B cell (primary cell): ENCODE data around the gene RHOG. TPM values are rescaled to one million over a fixed set of nuclear protein-coding genes. Genes with fewer than 3 reads are reported as not detected.

ENCODE experiments used
- ATAC-seq: fragments of 200-7000 bp; cut with Tn5 transposase; one replicate; pipeline ENCODE4 v1.10.0; 2021; ENCODE audit warnings: low read depth, mild to moderate bottlenecking, moderate number of reproducible peaks, moderate library complexity
- CTCF ChIA-PET: fragments of 350-600 bp; sonication (Branson Sonifier 250); formaldehyde crosslinking; loops from one replicate; lab custom pipeline; 2021; ENCODE audit warnings: antibody characterized with exemption, inconsistent platforms; lab: Charles Lee
- POLR2A ChIA-PET: fragments of 350-600 bp; sonication (Branson Sonifier 250); formaldehyde crosslinking; loops from one replicate; lab custom pipeline; 2021; ENCODE audit warnings: antibody characterized with exemption; lab: Charles Lee
- DNase-seq: peaks from one replicate; pipeline ENCODE4 v3.0.0; 2013
- H2AFZ ChIP-seq: 2 replicates; pipeline ENCODE4 v1.6.1; 2012; ENCODE audit warnings: mild to moderate bottlenecking, low read depth, low read length; ENCODE audit not compliant: insufficient read depth, poor library complexity, severe bottlenecking
- H3K27ac ChIP-seq, 2 donors: 1 replicate in 1 of 2; 2 replicates in 1 of 2; pipeline ENCODE4 v1.5.1; 2012 to 2013; ENCODE audit warnings: low read length in 2 of 2, mild to moderate bottlenecking in 2 of 2, moderate library complexity in 1 of 2
- H3K27me3 ChIP-seq, 4 experiments: fragments of 200-600 bp in 1 of 4; sonication (generic) in 1 of 4; replicated peaks in 1 of 4; 1 replicate in 2 of 4; 2 replicates in 2 of 4; pipeline versions ENCODE4 v1.6.1 to v1.7.0; 2013 to 2016; ENCODE audit warnings: low read length in 3 of 4, mild to moderate bottlenecking in 2 of 4, mixed read lengths in 1 of 4, moderate library complexity in 1 of 4; ENCODE audit not compliant: insufficient read depth in 4 of 4, control insufficient read depth in 3 of 4; ENCODE audit errors: control extremely low read depth in 1 of 4
- H3K36me3 ChIP-seq, 2 experiments: replicated peaks in 1 of 2; 1 replicate in 1 of 2; 2 replicates in 1 of 2; pipeline versions ENCODE4 v1.6.1 to v1.7.1; 2013; ENCODE audit warnings: low read length in 1 of 2; ENCODE audit not compliant: insufficient read depth in 2 of 2, control insufficient read depth in 1 of 2; ENCODE audit errors: control extremely low read depth in 1 of 2, extremely low read depth in 1 of 2
- H3K4me1 ChIP-seq, 2 donors: fragments of 200-600 bp in 1 of 2; sonication (generic) in 1 of 2; 1 replicate in 1 of 2; 2 replicates in 1 of 2; pipeline versions ENCODE4 v1.5.1 to v1.6.1; 2013 to 2017; ENCODE audit warnings: low read length in 2 of 2; ENCODE audit not compliant: control insufficient read depth in 2 of 2, insufficient read depth in 2 of 2
- H3K4me2 ChIP-seq: replicated peaks from 2 replicates; pipeline ENCODE3; 2012; ENCODE audit warnings: mild to moderate bottlenecking, low read depth, low read length; ENCODE audit not compliant: poor library complexity, severe bottlenecking
- H3K4me3 ChIP-seq, 5 experiments: fragments of 200-600 bp in 1 of 5; sonication (generic) in 1 of 5; 1 replicate in 3 of 5; 2 replicates in 2 of 5; pipeline versions ENCODE4 v1.5.1 to v1.7.0; 2011 to 2016; ENCODE audit warnings: low read length in 4 of 5, mild to moderate bottlenecking in 4 of 5, low read depth in 2 of 5, control low read depth in 1 of 5, moderate library complexity in 1 of 5; ENCODE audit not compliant: insufficient read depth in 1 of 5; ENCODE audit errors: control extremely low read depth in 1 of 5, extremely low read depth in 1 of 5
- H3K79me2 ChIP-seq: fragments of 200-600 bp; sonication (generic); one replicate; pipeline ENCODE4 v1.6.0; 2016; ENCODE audit warnings: low read length; ENCODE audit not compliant: control insufficient read depth, insufficient read depth
- H3K9ac ChIP-seq: fragments of 200-600 bp; sonication (generic); 2 replicates; pipeline ENCODE4 v1.6.1; 2017; ENCODE audit warnings: mild to moderate bottlenecking, low read length, moderate library complexity
- H3K9me3 ChIP-seq, 3 donors: one replicate each; pipeline versions ENCODE4 v1.6.1 to v1.7.1; 2013; ENCODE audit warnings: low read length in 2 of 3; ENCODE audit not compliant: control insufficient read depth in 2 of 3, insufficient read depth in 1 of 3; ENCODE audit errors: control extremely low read depth in 1 of 3
- H4K20me1 ChIP-seq: 2 replicates; pipeline ENCODE4 v1.6.0; 2012; ENCODE audit warnings: mild to moderate bottlenecking, low read length; ENCODE audit not compliant: insufficient read depth, control insufficient read depth, poor library complexity, severe bottlenecking
- H3K27ac Mint-ChIP-seq: one replicate; pipeline ENCODE4 v1.8.0; 2021; ENCODE audit warnings: mixed read lengths
- H3K27me3 Mint-ChIP-seq: one replicate; pipeline ENCODE4 v1.8.0; 2021; ENCODE audit warnings: mixed read lengths
- H3K4me1 Mint-ChIP-seq: one replicate; pipeline ENCODE4 v1.8.0; 2021; ENCODE audit warnings: mixed read lengths
- H3K4me3 Mint-ChIP-seq: one replicate; pipeline ENCODE4 v1.8.0; 2021; ENCODE audit warnings: mixed read lengths
- H3K9me3 Mint-ChIP-seq: one replicate; pipeline ENCODE4 v1.8.0; 2022; ENCODE audit warnings: mixed read lengths; ENCODE audit not compliant: insufficient read depth
- EZH2 ChIP-seq: IDR thresholded peaks from 2 replicates; pipeline ENCODE4 v1.6.1; 2012; ENCODE audit warnings: borderline replicate concordance, low read depth, mild to moderate bottlenecking, moderate library complexity, low read length; ENCODE audit not compliant: insufficient read depth, poor library complexity, severe bottlenecking
- WGBS: methylation state at CpG from one replicate; pipeline ENCODE4 v1.1.5; 2013; ENCODE audit warnings: missing lambda C conversion rate; ENCODE audit not compliant: insufficient coverage; 5-methylcytosine and 5-hydroxymethylcytosine counted together
- intact Hi-C: fragments of 100-400 bp; cut with micrococcal nuclease; formaldehyde crosslinking; loops from one replicate; pipeline ENCODE4 v1.10.0; 2022
- polyA plus RNA-seq: library from polyadenylated mRNA; depleted of rRNA; stranded (reverse); fragments of >200 nt; gene quantifications from 2 replicates; pipeline ENCODE4 v1.2.3, GENCODE V29; 2012
- total RNA-seq, 2 donors: library from RNA; stranded (reverse); fragments of 120-200 nt in 1 of 2; gene quantifications; 1 replicate in 1 of 2; 2 replicates in 1 of 2; pipeline versions ENCODE4 v1.2.3 to v1.2.4, GENCODE V29; 2013 to 2022
- TF ChIP-seq, protein P1 (sequence below): fragments of 200-600 bp; IDR thresholded peaks from one replicate; pipeline ENCODE4 v1.8.0; 2022; ENCODE audit warnings: antibody characterized with exemption, mild to moderate bottlenecking

Gene RHOG
- total and polyA plus RNA-seq, 2 donors (not counting 1 experiment from before 2014, with no cell fraction given) = 102 to 141 TPM

DNA sequence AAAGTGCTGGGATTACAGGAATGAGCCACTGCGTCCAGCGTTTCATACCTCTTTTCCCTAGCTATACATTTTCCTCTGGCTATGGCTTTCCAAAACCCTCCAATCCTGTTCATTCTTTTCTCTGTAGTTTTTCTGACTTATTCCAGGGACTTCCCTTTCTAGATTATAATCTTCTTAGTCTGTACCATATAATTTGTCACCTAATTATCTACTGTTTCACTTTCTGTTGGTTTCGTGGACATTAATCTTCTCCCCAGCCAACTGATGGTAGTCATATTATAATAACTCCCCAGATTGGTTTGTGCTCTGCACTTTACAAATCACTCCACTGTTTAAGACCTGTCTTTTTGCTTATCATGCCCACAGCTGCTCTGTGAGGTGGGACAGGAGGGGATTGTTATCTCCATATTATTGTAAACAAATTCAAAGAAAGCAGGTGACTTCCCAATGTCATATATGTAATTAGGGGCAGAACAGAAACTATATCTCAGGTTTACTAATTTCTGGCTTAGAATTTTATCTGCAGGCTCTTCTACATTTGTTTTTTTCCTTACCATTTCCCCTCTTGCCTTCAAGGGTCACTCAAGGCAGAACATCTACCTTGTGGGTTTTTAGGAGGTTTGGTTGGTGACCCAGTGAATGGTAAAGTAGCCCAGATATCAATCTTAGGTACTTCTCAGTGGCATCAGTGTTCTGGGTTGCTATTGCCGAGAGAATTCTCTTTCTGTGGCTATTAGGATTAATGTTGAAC is 38.6 kb upstream of the RHOG start:
- Histone ChIP-seq H3K36me3 (no peaks in the 10 kb centered on the region), H2AFZ (peak overlapping the region; percentile 65), H3K4me2 (peak overlapping the region; percentile 72), H3K27me3 (no peaks in the 10 kb centered on the region), H4K20me1 (peaks cover 3% of the 10 kb centered on the region), H3K9ac (peak overlapping the region; percentile 33), H3K27ac (peak overlapping the region; percentile 68 to 93), H3K4me3 (peak overlapping the region in 1 of 5 experiments; percentile 12), H3K4me1 (peaks cover 78 to 82% of the 10 kb centered on the region in 2 donors), H3K79me2 (peaks cover 99% of the 10 kb centered on the region), H3K9me3 (no peaks in the 10 kb centered on the region)
- no peaks in the 10 kb centered on the region for H3K27me3 Mint-ChIP-seq
- ChIA-PET CTCF (interaction anchor here (0.8 to 36.8 kb wide), 5 partner anchors 14 to 193 kb away, joined by 3 to 662 read pairs (median 3); partner anchors contain the start of genes RHOG and STIM1), POLR2A (interaction anchor here (1.4 to 1.8 kb wide), 2 partner anchors 15 to 23 kb away, joined by 4 to 16 read pairs; no protein-coding TSS in a partner anchor)
- DNase-seq (no peak), ATAC-seq (peak; percentile 39)
- intact Hi-C loops = no loop called here
- WGBS = 90% methylated on average over 2 of the region's 4 CpGs
- TF ChIP-seq, protein P1, sequence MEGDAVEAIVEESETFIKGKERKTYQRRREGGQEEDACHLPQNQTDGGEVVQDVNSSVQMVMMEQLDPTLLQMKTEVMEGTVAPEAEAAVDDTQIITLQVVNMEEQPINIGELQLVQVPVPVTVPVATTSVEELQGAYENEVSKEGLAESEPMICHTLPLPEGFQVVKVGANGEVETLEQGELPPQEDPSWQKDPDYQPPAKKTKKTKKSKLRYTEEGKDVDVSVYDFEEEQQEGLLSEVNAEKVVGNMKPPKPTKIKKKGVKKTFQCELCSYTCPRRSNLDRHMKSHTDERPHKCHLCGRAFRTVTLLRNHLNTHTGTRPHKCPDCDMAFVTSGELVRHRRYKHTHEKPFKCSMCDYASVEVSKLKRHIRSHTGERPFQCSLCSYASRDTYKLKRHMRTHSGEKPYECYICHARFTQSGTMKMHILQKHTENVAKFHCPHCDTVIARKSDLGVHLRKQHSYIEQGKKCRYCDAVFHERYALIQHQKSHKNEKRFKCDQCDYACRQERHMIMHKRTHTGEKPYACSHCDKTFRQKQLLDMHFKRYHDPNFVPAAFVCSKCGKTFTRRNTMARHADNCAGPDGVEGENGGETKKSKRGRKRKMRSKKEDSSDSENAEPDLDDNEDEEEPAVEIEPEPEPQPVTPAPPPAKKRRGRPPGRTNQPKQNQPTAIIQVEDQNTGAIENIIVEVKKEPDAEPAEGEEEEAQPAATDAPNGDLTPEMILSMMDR = no peak
- TF ChIP-seq EZH2 = no peak
- H3K9me3 Mint-ChIP-seq = no peaks in the 10 kb centered on the region
- H3K4me3 Mint-ChIP-seq = peak overlapping the region; percentile 87
- peak overlapping the region; percentile 92 for H3K27ac Mint-ChIP-seq
- peaks cover 81% of the 10 kb centered on the region for H3K4me1 Mint-ChIP-seq

DNA sequence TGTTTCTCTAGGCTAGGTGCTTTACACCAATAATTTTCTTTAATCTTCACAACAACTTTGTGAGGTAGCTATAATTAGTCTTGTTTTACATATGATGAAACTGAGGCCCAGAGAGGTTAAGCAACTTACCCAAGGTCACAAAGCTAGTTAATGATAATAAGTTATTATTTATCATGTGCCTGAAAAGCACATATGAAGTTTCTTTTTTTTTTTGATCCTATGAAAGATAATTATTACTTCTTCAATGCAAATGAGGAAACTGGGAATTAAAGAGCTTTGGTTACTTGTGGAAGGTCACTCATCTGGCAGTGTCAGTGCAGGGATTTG is 37.5 kb upstream of the RHOG start:
- Mint-ChIP-seq H3K4me3 (peak overlapping the region; percentile 58), H3K4me1 (peaks cover 83% of the 10 kb centered on the region), H3K9me3 (no peaks in the 10 kb centered on the region), H3K27ac (peak overlapping the region; percentile 90), H3K27me3 (no peaks in the 10 kb centered on the region)
- Histone ChIP-seq H3K9me3 (no peaks in the 10 kb centered on the region), H3K9ac (no peak overlapping the region), H3K27me3 (no peaks in the 10 kb centered on the region), H3K4me2 (peak overlapping the region; percentile 20), H3K4me3 (no peak overlapping the region), H3K79me2 (peaks cover 99% of the 10 kb centered on the region), H3K36me3 (no peaks in the 10 kb centered on the region), H3K4me1 (peaks cover 81 to 83% of the 10 kb centered on the region in 2 donors), H2AFZ (no peak overlapping the region), H3K27ac (peak overlapping the region; percentile 24 to 93), H4K20me1 (peaks cover 14% of the 10 kb centered on the region)
- no peak for DNase-seq
- TF ChIP-seq, protein P1 = no peak
- no peak for TF ChIP-seq EZH2
- no peak for ATAC-seq
- intact Hi-C loops = no loop called here
- ChIA-PET CTCF (interaction anchor here (0.6 to 36.8 kb wide), 9 partner anchors 11 to 194 kb away, joined by 3 to 662 read pairs (median 4); partner anchors contain the start of genes RHOG and STIM1), POLR2A (interaction anchor here (0.5 to 1.8 kb wide), 4 partner anchors 16 to 46 kb away, joined by 3 to 16 read pairs (median 5); partner anchors contain the start of gene STIM1)
